Aorta (tissue), 5 donors: ENCODE measurements around the gene SNX25. TPM values are rescaled to one million over a fixed set of nuclear protein-coding genes. Genes with fewer than 3 reads are reported as not detected.

Experiments
- ATAC-seq: fragments of 200-7000 bp; cut with Tn5 transposase; one replicate; pipeline ENCODE4 v1.9.1; 2022; ENCODE audit warnings: moderate library complexity; ENCODE audit not compliant: low FRiP score
- DNase-seq, 2 donors: peaks; one replicate each; pipeline ENCODE4 v3.0.0-alpha.2; 2020
- H3K27ac ChIP-seq, 2 donors: one replicate each; pipeline ENCODE4 v1.5.1; 2013; ENCODE audit warnings: low read length in 2 of 2, mild to moderate bottlenecking in 2 of 2, moderate library complexity in 2 of 2, control low read depth in 1 of 2, inconsistent platforms in 1 of 2, low read depth in 1 of 2
- H3K27me3 ChIP-seq, 2 donors: one replicate each; pipeline ENCODE4 v1.6.1; 2013; ENCODE audit warnings: control low read depth in 1 of 2, low read length in 1 of 2, mild to moderate bottlenecking in 1 of 2, moderate library complexity in 1 of 2; ENCODE audit not compliant: insufficient read depth in 2 of 2, control insufficient read depth in 1 of 2
- H3K36me3 ChIP-seq, 2 donors: one replicate each; pipeline ENCODE4 v1.6.1; 2013; ENCODE audit warnings: control low read depth in 1 of 2, low read length in 1 of 2, mild to moderate bottlenecking in 1 of 2; ENCODE audit not compliant: insufficient read depth in 2 of 2, control insufficient read depth in 1 of 2
- H3K4me1 ChIP-seq, 2 donors: one replicate each; pipeline ENCODE4 v1.6.1; 2013; ENCODE audit warnings: low read length in 2 of 2, control low read depth in 1 of 2, mild to moderate bottlenecking in 1 of 2, moderate library complexity in 1 of 2; ENCODE audit not compliant: insufficient read depth in 2 of 2, control insufficient read depth in 1 of 2
- H3K4me3 ChIP-seq, 2 donors: one replicate each; pipeline ENCODE4 v1.5.1; 2013; ENCODE audit warnings: low read length in 2 of 2, control low read depth in 1 of 2, mild to moderate bottlenecking in 1 of 2
- H3K9me3 ChIP-seq: one replicate; pipeline ENCODE4 v1.6.1; 2013; ENCODE audit warnings: mild to moderate bottlenecking, low read length; ENCODE audit not compliant: control insufficient read depth
- WGBS, 2 donors: extraction: QIAGEN DNeasy Blood & Tissue Kit; methylation state at CpG; one replicate each; pipeline ENCODE4 v1.1.7; 2013; 5-methylcytosine and 5-hydroxymethylcytosine counted together
- intact Hi-C, 2 donors: fragments of 100-400 bp; cut with DNase I; formaldehyde crosslinking; loops; one replicate each; pipeline versions ENCODE4 v1.14.2 to v1.15.0; 2022
- polyA plus RNA-seq, 2 donors: library from polyadenylated mRNA; stranded (reverse); fragments of 200-250 nt; gene quantifications; one replicate each; pipeline ENCODE4 v1.2.3, GENCODE V29; 2013
- total RNA-seq, 2 donors: library from RNA; stranded (reverse); fragmentation: NEBNext Ultra II Directional; extraction: Animal tissue kit (Norgen Biotek cat#: 25700); gene quantifications; one replicate each; pipeline ENCODE4 v1.2.1, GENCODE V29; 2021
- donor health status: healthy with polysubstance abuse.
- donor health status: Bipolar disorder and iron deficiency.
- donor health status: DM: no; HTN: no; CAD: no.
- donor health status: DM: no; HTN: no; CAD: no.
- donor health status: DM: yes; HTN: yes; CAD: no.

Gene SNX25
- total and polyA plus RNA-seq, 4 donors = 8.6 to 44.7 (median 24.5) TPM

DNA sequence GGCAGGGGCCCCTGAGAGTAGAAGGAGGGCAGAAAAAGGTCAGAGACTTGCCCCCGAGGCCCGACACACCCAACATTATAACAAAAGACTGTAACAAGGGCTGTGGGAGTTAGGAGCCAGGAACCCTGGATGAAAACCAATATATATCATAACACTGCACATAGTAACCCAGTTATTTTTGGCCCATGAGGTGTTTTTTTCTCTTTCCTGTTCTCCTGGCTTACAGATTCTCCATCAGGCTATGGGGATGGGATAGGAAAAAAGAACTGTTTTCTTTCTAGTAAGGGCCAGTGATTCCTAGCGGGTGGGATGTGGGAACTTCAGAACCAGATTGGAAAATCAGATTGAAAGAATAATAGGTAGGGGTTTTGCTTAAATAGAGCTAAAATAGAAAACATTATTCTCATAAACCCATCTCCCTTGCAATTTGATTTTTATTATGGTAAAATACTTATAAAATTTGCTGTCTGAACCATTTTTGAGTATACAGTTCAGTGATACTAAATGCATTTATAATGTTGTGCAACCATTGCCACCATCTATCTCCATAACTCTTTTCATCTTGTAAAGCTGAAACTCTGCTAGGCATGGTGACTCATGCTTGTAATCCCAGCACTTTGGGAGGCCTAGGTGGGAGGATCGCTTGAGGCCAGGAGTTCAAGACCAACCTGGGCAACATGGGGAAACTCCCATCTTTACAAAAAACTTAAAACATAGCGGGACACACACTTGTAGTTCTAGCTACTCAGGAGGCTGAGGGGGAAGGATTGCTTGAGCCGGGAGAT, 33.5 kb downstream of the SNX25 start:
- intact Hi-C loops = no loop called here
- no peak for ATAC-seq
- DNase-seq = no peak
- no peak overlapping the region for H3K4me3 ChIP-seq
- H3K9me3 ChIP-seq = no peaks in the 10 kb centered on the region
- H3K36me3 ChIP-seq = no peaks in the 10 kb centered on the region
- 49 to 55% methylated on average over 6 of the region's 6 CpGs for WGBS, 2 donors
- no peaks in the 10 kb centered on the region for H3K27me3 ChIP-seq
- no peak overlapping the region for H3K27ac ChIP-seq
- no peaks in the 10 kb centered on the region for H3K4me1 ChIP-seq

DNA sequence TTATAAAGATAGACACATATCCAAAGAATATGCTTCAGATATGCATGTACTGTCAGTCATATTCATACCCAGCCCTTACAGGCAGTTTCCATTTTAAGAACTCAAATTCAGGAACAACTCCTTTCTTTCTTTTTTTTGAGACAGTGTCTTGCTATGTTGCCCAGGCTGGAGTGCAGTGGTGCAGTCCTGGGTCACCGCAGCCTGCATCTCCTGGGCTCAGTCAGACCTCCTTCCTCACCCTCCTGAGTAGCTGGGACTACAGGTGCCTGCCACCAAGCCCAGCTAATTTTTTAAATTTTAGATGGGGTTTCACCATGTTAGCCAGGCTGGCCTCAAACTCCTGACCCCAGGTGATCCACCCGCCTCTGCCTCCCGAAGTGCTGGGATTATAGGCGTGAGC, 34.5 kb downstream of the SNX25 start:
- Histone ChIP-seq H3K9me3 (no peaks in the 10 kb centered on the region), H3K4me1 (no peaks in the 10 kb centered on the region), H3K36me3 (no peaks in the 10 kb centered on the region), H3K4me3 (no peak overlapping the region), H3K27me3 (no peaks in the 10 kb centered on the region), H3K27ac (no peak overlapping the region)
- intact Hi-C loops = no loop called here
- ATAC-seq (no peak), DNase-seq (no peak)
- WGBS, 2 donors = 96 to 97% methylated on average over 4 of the region's 4 CpGs

DNA sequence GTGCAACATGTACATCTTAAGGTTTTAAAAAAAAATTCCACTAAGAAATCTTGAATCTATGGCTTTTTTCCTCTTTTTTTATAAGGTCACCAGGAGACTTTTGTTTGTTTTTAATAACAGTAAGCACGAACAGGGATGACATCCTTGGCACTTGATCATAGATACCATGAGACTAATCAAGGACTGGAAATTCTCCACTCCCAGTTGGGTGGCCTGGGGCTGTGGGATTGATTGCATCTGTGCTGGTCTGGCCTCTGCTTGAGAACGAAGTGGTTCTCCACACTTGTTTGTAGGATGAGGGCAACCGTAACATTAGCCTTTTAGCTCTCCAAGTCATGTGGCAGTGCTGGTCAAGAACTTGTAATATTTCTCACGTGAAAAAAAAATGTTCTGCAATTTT, 35.4 kb downstream of the SNX25 start:
- ATAC-seq = no peak
- Histone ChIP-seq H3K9me3 (no peaks in the 10 kb centered on the region), H3K36me3 (no peaks in the 10 kb centered on the region), H3K27ac (no peak overlapping the region), H3K27me3 (no peaks in the 10 kb centered on the region), H3K4me3 (no peak overlapping the region), H3K4me1 (no peaks in the 10 kb centered on the region)
- no peak for DNase-seq
- 14 to 17% methylated on average over 4 of the region's 4 CpGs for WGBS, 2 donors
- intact Hi-C loops = no loop called here

DNA sequence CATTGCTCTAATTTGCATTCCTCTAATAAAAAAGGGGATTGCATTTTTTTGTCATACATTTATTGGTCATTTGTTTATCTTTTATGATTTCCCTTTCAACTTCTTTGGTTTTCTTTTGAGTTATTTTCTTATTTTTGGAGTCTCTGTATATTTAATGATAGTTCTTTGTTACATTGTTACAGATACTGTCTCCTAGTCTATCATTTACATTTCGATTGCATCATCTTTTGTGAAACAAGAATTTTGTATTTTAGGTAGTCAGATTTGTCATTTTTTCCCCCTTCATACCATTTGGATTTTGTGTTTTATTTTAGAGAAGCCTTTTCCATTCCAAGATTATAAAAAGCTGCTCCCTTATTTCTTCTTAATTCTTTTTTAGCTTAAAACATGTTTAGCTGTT, 37.1 kb downstream of the SNX25 start:
- 12 to 13% methylated on average over 1 of the region's 1 CpG for whole genome bisulfite sequencing, 2 donors
- Histone ChIP-seq H3K4me3 (no peak overlapping the region), H3K27me3 (no peaks in the 10 kb centered on the region), H3K9me3 (no peaks in the 10 kb centered on the region), H3K27ac (no peak overlapping the region), H3K4me1 (no peaks in the 10 kb centered on the region), H3K36me3 (no peaks in the 10 kb centered on the region)
- intact Hi-C loops = no loop called here
- no peak for DNase-seq
- ATAC-seq = no peak

- DNase-seq (no peak), ATAC-seq (no peak)
- H3K9me3 ChIP-seq = no peaks in the 10 kb centered on the region
- H3K36me3 ChIP-seq = no peaks in the 10 kb centered on the region
- no peak overlapping the region for H3K27ac ChIP-seq
- H3K4me1 ChIP-seq = no peaks in the 10 kb centered on the region
- WGBS, 2 donors = 6 to 8% methylated on average over 1 of the region's 1 CpG
- intact Hi-C loops = no loop called here
- no peak overlapping the region for H3K4me3 ChIP-seq
- no peaks in the 10 kb centered on the region for H3K27me3 ChIP-seq
Measured at GRCh38 chr4:185247151-185247550, 37.8 kb downstream of the SNX25 start.

DNA sequence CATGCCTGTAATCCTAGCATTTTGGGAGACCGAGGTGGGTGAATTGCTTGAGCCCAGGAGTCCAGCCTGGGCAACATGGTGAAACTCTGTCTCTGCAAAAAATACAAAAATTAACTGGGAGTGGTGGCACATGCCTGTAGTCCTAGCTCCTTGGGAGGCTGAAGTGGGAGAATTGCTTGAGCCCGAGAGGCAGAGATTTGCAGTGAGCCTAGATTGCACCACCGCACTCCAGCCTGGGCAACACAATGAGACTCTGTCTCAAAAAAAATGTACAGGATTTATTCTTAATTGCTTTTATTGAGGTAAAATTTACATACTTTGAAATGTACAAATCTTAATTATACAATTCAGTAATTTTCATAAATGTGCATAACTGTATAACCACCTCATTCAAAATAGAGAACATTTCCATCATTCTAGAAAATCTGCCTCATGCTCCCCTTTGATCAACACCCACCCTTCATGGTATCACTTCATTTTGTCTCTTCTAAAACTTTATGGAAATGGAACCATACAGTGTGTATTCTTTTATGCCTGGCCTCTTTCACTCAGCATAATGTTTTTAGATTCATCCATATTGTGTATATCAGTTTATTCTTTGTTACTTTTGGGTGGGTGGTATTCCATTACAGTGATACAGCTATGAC, 39.1 kb downstream of the SNX25 start:
- Histone ChIP-seq H3K27ac (no peak overlapping the region), H3K4me3 (no peak overlapping the region), H3K4me1 (no peaks in the 10 kb centered on the region), H3K27me3 (no peaks in the 10 kb centered on the region), H3K9me3 (no peaks in the 10 kb centered on the region), H3K36me3 (no peaks in the 10 kb centered on the region)
- WGBS, 2 donors = 98 to 99% methylated on average over 3 of the region's 3 CpGs
- ATAC-seq (no peak), DNase-seq (no peak)
- intact Hi-C loops = no loop called here

DNA sequence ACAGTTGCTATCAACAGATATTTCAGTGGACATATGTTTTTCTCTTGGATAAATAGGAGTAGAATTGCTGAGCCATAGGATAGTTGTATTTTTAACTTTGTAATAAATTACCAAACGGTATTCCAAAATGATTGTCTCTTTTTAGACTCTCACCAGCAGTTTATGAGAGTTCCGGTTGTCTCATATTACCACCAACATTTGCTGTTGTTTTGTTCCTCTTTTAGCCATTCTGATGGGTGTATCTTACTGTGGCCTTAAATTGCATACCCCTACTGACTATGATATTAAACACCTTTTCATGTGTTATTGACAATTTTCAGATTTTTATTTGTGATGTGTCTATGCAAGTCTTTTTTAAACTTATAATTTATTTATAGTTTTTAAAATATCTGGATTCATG, 39.7 kb downstream of the SNX25 start:
- intact Hi-C loops = no loop called here
- Histone ChIP-seq H3K36me3 (no peaks in the 10 kb centered on the region), H3K27ac (no peak overlapping the region), H3K4me3 (no peak overlapping the region), H3K4me1 (no peaks in the 10 kb centered on the region), H3K9me3 (no peaks in the 10 kb centered on the region), H3K27me3 (no peaks in the 10 kb centered on the region)
- ATAC-seq (no peak), DNase-seq (no peak)
- 67 to 70% methylated on average over 2 of the region's 2 CpGs for WGBS, 2 donors

GRCh38 chr4:185254434-185254833, 45.0 kb downstream of the SNX25 start:
- intact Hi-C loops = no loop called here
- no peak overlapping the region for H3K27ac ChIP-seq
- H3K36me3 ChIP-seq = no peaks in the 10 kb centered on the region
- no peaks in the 10 kb centered on the region for H3K9me3 ChIP-seq
- no peak for ATAC-seq
- H3K27me3 ChIP-seq = no peaks in the 10 kb centered on the region
- DNase-seq = no peak
- no peaks in the 10 kb centered on the region for H3K4me1 ChIP-seq
- H3K4me3 ChIP-seq = no peak overlapping the region
- 51 to 56% methylated on average over 5 of the region's 5 CpGs for WGBS, 2 donors

- ATAC-seq (no peak), DNase-seq (no peak)
- 52 to 95% methylated on average over 3 of the region's 3 CpGs for WGBS, 2 donors
- no peaks in the 10 kb centered on the region for H3K9me3 ChIP-seq
- intact Hi-C loops = no loop called here
- H3K4me3 ChIP-seq = no peak overlapping the region
- H3K27me3 ChIP-seq = no peaks in the 10 kb centered on the region
- H3K4me1 ChIP-seq = no peaks in the 10 kb centered on the region
- H3K36me3 ChIP-seq = no peaks in the 10 kb centered on the region
- no peak overlapping the region for H3K27ac ChIP-seq
Measured at GRCh38 chr4:185255868-185256267, 46.5 kb downstream of the SNX25 start.
